CD4-positive, CD25-positive, alpha-beta regulatory T cell (primary cell): ENCODE data around the gene DRG2. TPM values are rescaled to one million over a fixed set of nuclear protein-coding genes. Genes with fewer than 3 reads are reported as not detected.
A peak's percentile ranks its signal among the peaks of the same experiment; 100 is the strongest.

Experiments used
- ATAC-seq, 2 donors: fragments of 150-1000 bp; cut with Tn5 transposase; one replicate each; pipeline ENCODE4 v1.10.0; 2021; ENCODE audit warnings: low read depth in 2 of 2, moderate number of reproducible peaks in 2 of 2, moderate library complexity in 1 of 2
- DNase-seq, 3 donors: peaks; one replicate each; pipeline versions ENCODE4 v3.0.0 to v3.0.0-alpha.2; 2012 to 2022; ENCODE audit warnings: mixed read lengths in 1 of 3
- H3K27ac ChIP-seq: one replicate; pipeline ENCODE4 v1.7.0; 2013; ENCODE audit warnings: mild to moderate bottlenecking, low read length; ENCODE audit not compliant: insufficient read depth, poor library complexity, severe bottlenecking
- H3K27me3 ChIP-seq: one replicate; pipeline ENCODE4 v1.7.0; 2013; ENCODE audit warnings: low read length; ENCODE audit not compliant: control insufficient read depth, insufficient read depth
- H3K36me3 ChIP-seq: one replicate; pipeline ENCODE4 v1.7.0; 2013; ENCODE audit warnings: mild to moderate bottlenecking, low read length, moderate library complexity; ENCODE audit not compliant: control insufficient read depth, insufficient read depth
- H3K4me1 ChIP-seq: 2 replicates; pipeline ENCODE4 v1.7.0; 2013; ENCODE audit warnings: mild to moderate bottlenecking, low read length; ENCODE audit not compliant: insufficient read depth, control insufficient read depth, poor library complexity, severe bottlenecking
- H3K4me3 ChIP-seq: one replicate; pipeline ENCODE4 v1.7.0; 2013; ENCODE audit warnings: low read depth, mild to moderate bottlenecking, low read length, moderate library complexity
- H3K9me3 ChIP-seq, 2 experiments: 1 replicate in 1 of 2; 2 replicates in 1 of 2; pipeline ENCODE4 v1.7.0; 2013; ENCODE audit warnings: low read length in 2 of 2, mild to moderate bottlenecking in 1 of 2, moderate library complexity in 1 of 2; ENCODE audit not compliant: control insufficient read depth in 2 of 2
- H3K27ac Mint-ChIP-seq, 3 donors: one replicate each; pipeline ENCODE4 v1.8.0; 2020 to 2022; ENCODE audit warnings: mild to moderate bottlenecking in 3 of 3, mixed read lengths in 3 of 3, moderate library complexity in 2 of 3
- H3K27me3 Mint-ChIP-seq: one replicate; pipeline ENCODE4 v1.8.0; 2022; ENCODE audit warnings: mild to moderate bottlenecking, mixed read lengths
- H3K36me3 Mint-ChIP-seq: one replicate; pipeline ENCODE4 v1.8.0; 2020; ENCODE audit warnings: mixed read lengths
- H3K4me1 Mint-ChIP-seq, 4 donors: one replicate each; pipeline ENCODE4 v1.8.0; 2020 to 2022; ENCODE audit warnings: mixed read lengths in 4 of 4, mild to moderate bottlenecking in 1 of 4
- H3K4me3 Mint-ChIP-seq, 4 donors: one replicate each; pipeline ENCODE4 v1.8.0; 2020 to 2022; ENCODE audit warnings: mild to moderate bottlenecking in 4 of 4, mixed read lengths in 4 of 4, moderate library complexity in 3 of 4
- H3K9me3 Mint-ChIP-seq, 7 donors: one replicate each; pipeline ENCODE4 v1.8.0; 2020 to 2022; ENCODE audit warnings: mixed read lengths in 7 of 7, mild to moderate bottlenecking in 3 of 7, moderate library complexity in 2 of 7
- polyA plus RNA-seq, 4 donors: library from polyadenylated mRNA; unstranded; fragments of 300-500 nt; fragmentation: Illumina TruSeq; gene quantifications; one replicate each; pipeline ENCODE4 v1.2.3, GENCODE V29; 2021
- total RNA-seq: library from RNA; stranded (reverse); gene quantifications from one replicate; pipeline ENCODE4 v1.2.3, GENCODE V29; 2022

DRG2 gene
- total and polyA plus RNA-seq, 5 donors from 2014 or later, result 36.4 to 54.5 (median 43.7) TPM

DNA sequence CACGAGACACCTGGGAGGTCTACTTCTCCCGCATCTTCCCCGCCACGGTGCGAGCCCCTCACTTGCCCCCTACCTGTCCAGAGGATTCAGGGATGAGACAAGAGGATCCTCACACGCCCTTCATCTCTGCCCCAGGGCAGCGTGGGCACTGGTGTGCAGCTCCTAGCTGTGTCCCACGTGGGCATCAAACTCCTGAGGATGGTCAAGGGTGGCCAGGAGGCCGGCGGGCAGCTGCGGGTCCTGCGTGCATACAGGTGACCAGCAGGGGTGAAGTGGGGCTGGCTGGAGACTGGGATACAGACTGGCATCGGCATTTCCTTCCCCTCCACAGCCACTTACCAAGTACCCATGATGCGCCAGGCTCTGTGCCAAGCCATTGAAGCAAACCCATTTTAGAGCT lies 67.4 kb downstream of the DRG2 start:
- no peak for ATAC-seq
- Mint-ChIP-seq H3K27ac (no peak overlapping the region), H3K9me3 (no peaks in the 10 kb centered on the region), H3K27me3 (no peaks in the 10 kb centered on the region), H3K4me3 (peak overlapping the region in 3 of 4 donors; percentile 19 to 78 (median 25)), H3K4me1 (peaks cover 0 to 32% (median 11%) of the 10 kb centered on the region in 4 donors), H3K36me3 (no peaks in the 10 kb centered on the region)
- H3K4me3 ChIP-seq, result no peak overlapping the region
- peaks cover 14% of the 10 kb centered on the region for H3K4me1 ChIP-seq
- H3K36me3 ChIP-seq, result no peaks in the 10 kb centered on the region
- no peak for DNase-seq
- H3K27ac ChIP-seq, result no peak overlapping the region
- no peaks in the 10 kb centered on the region for H3K27me3 ChIP-seq
- no peaks in the 10 kb centered on the region for H3K9me3 ChIP-seq

DNA sequence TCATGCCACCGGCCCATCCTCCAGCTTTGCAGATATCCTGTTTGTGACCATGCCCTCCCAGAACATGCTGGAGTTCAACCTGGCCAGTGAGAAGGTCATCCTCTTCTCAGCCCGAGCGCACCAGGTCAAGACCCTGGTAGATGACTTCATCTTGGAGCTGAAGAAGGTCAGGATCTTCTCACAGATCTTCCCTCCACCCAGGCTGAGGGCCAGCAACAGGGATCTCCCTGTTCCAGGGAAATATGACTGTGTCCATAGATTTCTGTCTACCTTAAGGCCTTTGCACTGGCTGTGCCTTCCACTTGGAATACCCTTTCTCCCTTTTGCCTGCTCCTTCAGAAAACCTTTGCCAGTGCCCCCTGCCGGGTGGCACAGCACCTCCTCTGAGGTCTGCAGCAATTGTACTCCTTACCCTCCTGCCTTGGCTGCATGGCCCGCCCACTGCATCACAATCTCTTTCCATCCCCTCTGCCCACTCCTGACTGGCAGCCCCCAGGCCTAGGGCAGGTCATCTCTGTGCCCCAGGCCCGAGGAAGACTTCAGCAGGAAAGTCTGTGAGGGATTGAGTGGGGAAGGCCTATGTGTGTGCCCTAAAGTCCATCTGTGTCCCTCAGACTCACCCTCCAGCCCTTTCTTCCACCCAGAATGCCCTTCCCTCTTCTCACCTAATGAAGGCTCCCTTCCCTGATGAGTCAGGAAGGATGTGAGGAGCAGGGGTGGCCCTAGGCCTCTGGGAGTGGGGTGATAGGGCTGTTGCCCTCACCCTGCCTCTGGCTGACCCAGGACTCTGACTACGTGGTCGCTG lies 68.6 kb downstream of the DRG2 start:
- Histone ChIP-seq H3K4me1 (peaks cover 14% of the 10 kb centered on the region), H3K27ac (no peak overlapping the region), H3K36me3 (no peaks in the 10 kb centered on the region), H3K9me3 (no peaks in the 10 kb centered on the region), H3K27me3 (no peaks in the 10 kb centered on the region), H3K4me3 (no peak overlapping the region)
- peak overlapping the region in 1 of 3 donors; percentile 44 for H3K27ac Mint-ChIP-seq
- no peaks in the 10 kb centered on the region for H3K9me3 Mint-ChIP-seq
- no peaks in the 10 kb centered on the region for H3K36me3 Mint-ChIP-seq
- peaks cover 0 to 32% (median 11%) of the 10 kb centered on the region in 4 donors for H3K4me1 Mint-ChIP-seq
- H3K4me3 Mint-ChIP-seq, result peak overlapping the region in 2 of 4 donors; percentile 15 to 27
- ATAC-seq, result no peak
- H3K27me3 Mint-ChIP-seq, result no peaks in the 10 kb centered on the region
- DNase-seq, result no peak

DNA sequence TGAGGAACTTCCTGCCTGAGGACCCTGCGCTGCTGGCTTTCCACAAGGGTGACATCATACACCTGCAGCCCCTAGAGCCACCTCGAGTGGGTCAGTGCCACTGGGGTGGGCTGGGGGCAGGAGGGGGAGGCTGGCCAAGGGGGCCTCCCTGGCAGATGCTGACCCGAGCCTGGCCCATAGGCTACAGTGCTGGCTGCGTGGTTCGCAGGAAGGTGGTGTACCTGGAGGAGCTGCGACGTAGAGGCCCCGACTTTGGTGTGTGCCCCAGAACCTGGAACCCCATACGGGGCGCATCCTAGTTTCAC lies 69.2 kb downstream of the DRG2 start:
- H3K27ac Mint-ChIP-seq, result no peak overlapping the region
- no peak overlapping the region for H3K27ac ChIP-seq
- H3K4me1 Mint-ChIP-seq, result peaks cover 0 to 32% (median 11%) of the 10 kb centered on the region in 4 donors
- no peaks in the 10 kb centered on the region for H3K27me3 ChIP-seq
- no peaks in the 10 kb centered on the region for H3K36me3 ChIP-seq
- H3K27me3 Mint-ChIP-seq, result no peaks in the 10 kb centered on the region
- DNase-seq, result no peak
- peaks cover 14% of the 10 kb centered on the region for H3K4me1 ChIP-seq
- H3K4me3 ChIP-seq, result no peak overlapping the region
- no peak for ATAC-seq
- H3K4me3 Mint-ChIP-seq, result no peak overlapping the region
- no peaks in the 10 kb centered on the region for H3K36me3 Mint-ChIP-seq
- H3K9me3 ChIP-seq, result no peaks in the 10 kb centered on the region
- no peaks in the 10 kb centered on the region for H3K9me3 Mint-ChIP-seq

Other genes starting within 250 kb of the DRG2 start
- 50.8 TPM for gene TOM1L2, start 115.5 kb upstream of the DRG2 start, total RNA-seq
- gene TOM1L2, start 115.5 kb upstream of the DRG2 start, polyA plus RNA-seq, result 1 to 10 TPM; 4.0 to 8.3 (median 6.1) TPM
- gene DRC3, start 115.1 kb upstream of the DRG2 start, total RNA-seq, result not detected
- gene DRC3, start 115.1 kb upstream of the DRG2 start, polyA plus RNA-seq, result not detected
- 25.1 TPM for gene ATPAF2, start 48.8 kb upstream of the DRG2 start, total RNA-seq
- 10 to 100 TPM; 10.9 to 16.4 (median 13.0) TPM for gene ATPAF2, start 48.8 kb upstream of the DRG2 start, polyA plus RNA-seq
- 7.3 TPM for gene GID4, start 48.5 kb upstream of the DRG2 start, total RNA-seq
- 1 to 10 TPM; 5.1 to 7.0 (median 5.2) TPM for gene GID4, start 48.5 kb upstream of the DRG2 start, polyA plus RNA-seq
- 0.81 TPM for gene MYO15A, start 20.8 kb downstream of the DRG2 start, total RNA-seq
- gene MYO15A, start 20.8 kb downstream of the DRG2 start, polyA plus RNA-seq, result under 1 TPM in 3 of 4 donors, not detected in 1; 0.19 to 0.35 (median 0.25) TPM
- gene ALKBH5, start 95.9 kb downstream of the DRG2 start, total RNA-seq, result 118 TPM
- 100 to 1,000 TPM; 102 to 123 (median 115) TPM for gene ALKBH5, start 95.9 kb downstream of the DRG2 start, polyA plus RNA-seq
- gene LLGL1, start 137.7 kb downstream of the DRG2 start, total RNA-seq, result 16.6 TPM
- gene LLGL1, start 137.7 kb downstream of the DRG2 start, polyA plus RNA-seq, result 1 to 10 TPM; 1.0 to 2.2 (median 1.6) TPM
- 344 TPM for gene FLII, start 170.8 kb downstream of the DRG2 start, total RNA-seq
- 100 to 1,000 TPM; 123 to 154 (median 127) TPM for gene FLII, start 170.8 kb downstream of the DRG2 start, polyA plus RNA-seq
- 12.1 TPM for gene MIEF2, start 172.7 kb downstream of the DRG2 start, total RNA-seq
- 10 to 100 TPM; 11.7 to 19.9 (median 15.2) TPM for gene MIEF2, start 172.7 kb downstream of the DRG2 start, polyA plus RNA-seq
- 50.4 TPM for gene TOP3A, start 227.0 kb downstream of the DRG2 start, total RNA-seq
- gene TOP3A, start 227.0 kb downstream of the DRG2 start, polyA plus RNA-seq, result 10 to 100 TPM; 17.0 to 19.7 (median 18.4) TPM
- gene SMCR8, start 227.3 kb downstream of the DRG2 start, total RNA-seq, result 48.3 TPM
- 1 to 10 TPM; 3.5 to 6.3 (median 5.2) TPM for gene SMCR8, start 227.3 kb downstream of the DRG2 start, polyA plus RNA-seq